ENCODE results near the gene LMNTD2. TPM values are rescaled to one million over a fixed set of nuclear protein-coding genes. Genes with fewer than 3 reads are reported as not detected.

Gene LMNTD2
- total and polyA plus RNA-seq, 2 of the 13 experiments (the other 11 are each of a cell fraction or from before 2014, with no cell fraction given), result 1.1 to 3.1 TPM

- 0 out of 2 replicates have a peak, but pooled peaks have one; percentile 45 for TF ChIP-seq ZNF484 (CRISPR knock-in tag; IDR thresholded peaks at IDR 0.05; ENCODE audit: borderline replicate concordance, low read depth)
- peak; percentile 24; the same call in 1 of the 2 replicates for TF ChIP-seq ZNF784 (CRISPR knock-in tag; IDR thresholded peaks at IDR 0.05; ENCODE audit: borderline replicate concordance)
- no peak for TF ChIP-seq ETS1 (CRISPR knock-in tag; IDR thresholded peaks at IDR 0.05)
- peak; percentile 62; the same call in 1 of the 2 replicates for TF ChIP-seq ZBTB14 (CRISPR knock-in tag; IDR thresholded peaks at IDR 0.05)
- no peak for TF ChIP-seq MEF2D (CRISPR knock-in tag; IDR thresholded peaks at IDR 0.05)
- peak; percentile 90 for TF ChIP-seq ATF7 (IDR thresholded peaks at IDR 0.05)
- no peak for TF ChIP-seq ATF7 (CRISPR knock-in tag; IDR thresholded peaks at IDR 0.05)
- TF ChIP-seq ZNF670 (CRISPR knock-in tag; IDR thresholded peaks at IDR 0.05; ENCODE audit: borderline replicate concordance), result peak; percentile 12; the same call in 1 of the 2 replicates
- no peak for TF ChIP-seq FOXO4 (CRISPR knock-in tag; conservative IDR thresholded peaks at IDR 0.05)
- no peak for TF ChIP-seq MAF1 (CRISPR knock-in tag; IDR thresholded peaks at IDR 0.05; ENCODE audit: borderline replicate concordance)
- TF ChIP-seq SP5 (CRISPR knock-in tag; IDR thresholded peaks at IDR 0.05; ENCODE audit: borderline replicate concordance, low read depth), result peak; percentile 55
- TF ChIP-seq KMT2B (CRISPR knock-in tag; IDR thresholded peaks at IDR 0.05), result peak; percentile 36; the same call in 1 of the 2 replicates
- no peak for TF ChIP-seq IRF1 (CRISPR knock-in tag; IDR thresholded peaks at IDR 0.05; ENCODE audit: low read depth)
- peak; percentile 94 for TF ChIP-seq GABPB1 (CRISPR knock-in tag; IDR thresholded peaks at IDR 0.05)
- TF ChIP-seq PRDM10 (CRISPR knock-in tag; IDR thresholded peaks at IDR 0.05; ENCODE audit: low read depth), result peak; percentile 99
- no peak for TF ChIP-seq TRIM22 (IDR thresholded peaks at IDR 0.05)
- TF ChIP-seq ZSCAN12 (CRISPR knock-in tag; IDR thresholded peaks at IDR 0.05), result peak; percentile 35; the same call in 1 of the 2 replicates
Measured at GRCh38 chr11:575996-576768, 15.6 kb upstream of the LMNTD2 start, which contains the start of gene PHRF1 (continued).

Measured in HepG2 (cell line).